Thyroid gland (tissue), 4 donors: ENCODE data around the gene ZKSCAN8. TPM values are rescaled to one million over a fixed set of nuclear protein-coding genes. Genes with fewer than 3 reads are reported as not detected.
"Not testable (repeated sequence)": the region's sequence is repeated elsewhere in the genome, so short reads cannot be mapped to it uniquely, and the experiment has no call there.

Experiments used
- DNase-seq, 2 donors: peaks; one replicate each; pipeline ENCODE4 v3.0.0-alpha.2; 2019
- H3K27ac ChIP-seq, 3 donors: fragments of 200-600 bp; sonication (generic); 1 replicate in 2 of 3; 2 replicates in 1 of 3; pipeline ENCODE4 v1.5.1; 2016 to 2019; ENCODE audit warnings: mild to moderate bottlenecking in 1 of 3, moderate library complexity in 1 of 3
- H3K27me3 ChIP-seq: fragments of 200-600 bp; sonication (generic); one replicate; pipeline ENCODE4 v1.5.1; 2019
- H3K36me3 ChIP-seq, 2 donors: fragments of 200-600 bp; sonication (generic); one replicate each; pipeline ENCODE4 v1.5.1; 2016 to 2019
- H3K4me1 ChIP-seq, 2 donors: fragments of 200-600 bp; sonication (generic); one replicate each; pipeline ENCODE4 v1.5.1; 2017 to 2019
- H3K4me3 ChIP-seq, 3 donors: fragments of 200-600 bp; sonication (generic); replicated peaks in 1 of 3; 1 replicate in 2 of 3; 2 replicates in 1 of 3; pipeline ENCODE4 v1.5.1; 2016; ENCODE audit warnings: mild to moderate bottlenecking in 1 of 3
- H3K9me3 ChIP-seq: fragments of 200-600 bp; sonication (generic); one replicate; pipeline ENCODE4 v1.5.1; 2017
- CTCF ChIP-seq, 6 experiments: fragments of 200-600 bp in 3 of 6; fragments of 450-650 bp in 3 of 6; sonication (generic) in 3 of 6; IDR thresholded peaks; one replicate each; pipeline ENCODE4 v1.5.1; 2016 to 2019; ENCODE audit warnings: antibody characterized with exemption in 6 of 6, mild to moderate bottlenecking in 2 of 6, inconsistent platforms in 1 of 6, moderate library complexity in 1 of 6
- POLR2A ChIP-seq, 2 donors: fragments of 450-650 bp; IDR thresholded peaks; one replicate each; pipeline ENCODE4 v1.6.1; 2017; ENCODE audit warnings: antibody characterized with exemption in 2 of 2, mild to moderate bottlenecking in 2 of 2, moderate library complexity in 1 of 2
- WGBS, 2 donors: methylation state at CpG; one replicate each; pipeline ENCODE4 v1.1.5; 2017; 5-methylcytosine and 5-hydroxymethylcytosine counted together
- intact Hi-C: fragments of 100-400 bp; cut with DNase I; formaldehyde crosslinking; loops from one replicate; pipeline ENCODE4 v1.15.1; 2023
- total RNA-seq, 4 donors: library from RNA; depleted of rRNA; stranded (reverse); fragments of >200 nt; gene quantifications; one replicate each; pipeline ENCODE4 v1.2.3, GENCODE V29; 2016

Gene ZKSCAN8
- total RNA-seq, 4 donors from 2014 or later = 21.5 to 44.2 (median 26.8) TPM

DNA sequence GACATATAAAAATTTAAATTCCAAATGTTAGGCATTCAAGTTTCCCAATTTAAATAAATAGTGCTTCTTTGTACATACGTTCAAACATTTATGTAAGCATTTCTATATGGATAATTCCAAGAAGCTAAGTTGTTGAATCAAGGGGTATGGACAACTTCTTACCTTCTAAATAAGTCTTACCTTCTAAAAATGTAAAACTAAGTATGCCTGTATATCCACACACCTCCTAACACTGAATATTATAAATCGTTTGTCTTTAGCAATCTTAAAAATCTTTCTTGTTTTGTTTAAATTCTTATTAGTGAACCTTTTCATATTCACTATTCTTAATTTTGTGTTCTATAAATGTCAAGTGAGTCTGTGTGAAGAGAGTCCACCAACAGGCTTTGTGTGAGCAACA is 19.8 kb upstream of the ZKSCAN8 start:
- intact Hi-C loops = no loop called here
- no peak for TF ChIP-seq CTCF (IDR thresholded peaks at IDR 0.05)
- TF ChIP-seq POLR2A (IDR thresholded peaks at IDR 0.05) = no peak
- H3K36me3 ChIP-seq = peaks cover 0 to 2% of the 10 kb centered on the region in 2 donors

GRCh38 chr6:28122283-28122682 is 19.4 kb upstream of the ZKSCAN8 start:
- DNase-seq, H3K27me3 ChIP-seq, H3K27ac ChIP-seq, intact Hi-C loops, H3K36me3 ChIP-seq, H3K9me3 ChIP-seq, H3K4me3 ChIP-seq: not testable (repeated sequence)
- WGBS, 2 donors = 89 to 94% methylated on average over 5 of the region's 5 CpGs
- peaks cover 4 to 13% of the 10 kb centered on the region in 2 donors for H3K4me1 ChIP-seq

More for the DNA sequence above, 19.8 kb upstream of the ZKSCAN8 start:
- Histone ChIP-seq H3K4me1 (peaks cover 4 to 13% of the 10 kb centered on the region in 2 donors), H3K4me3 (no peak overlapping the region), H3K9me3 (no peaks in the 10 kb centered on the region), H3K27ac (no peak overlapping the region), H3K27me3 (no peaks in the 10 kb centered on the region)
- no peak for DNase-seq
- WGBS, 2 donors = 95 to 96% methylated on average over 2 of the region's 2 CpGs

- H3K36me3 ChIP-seq = peaks cover 0 to under 1% of the 10 kb centered on the region in 2 donors
- TF ChIP-seq POLR2A (IDR thresholded peaks at IDR 0.05) (peak in 1 of 2 donors; percentile 49), CTCF (IDR thresholded peaks at IDR 0.05) (no peak)
- H3K27me3 ChIP-seq = no peaks in the 10 kb centered on the region
- no peaks in the 10 kb centered on the region for H3K9me3 ChIP-seq
- peak within 1 kb of the TSS in 2 of 3 donors; percentile 21 to 45 for H3K27ac ChIP-seq
- WGBS, 2 donors = 0 to 1% methylated on average over 15 to 28 of the region's 28 CpGs
- H3K4me1 ChIP-seq = peaks cover 4 to 13% of the 10 kb centered on the region in 2 donors
- peak within 1 kb of the TSS in 2 of 3 donors; percentile 52 to 80 for H3K4me3 ChIP-seq
- intact Hi-C loops = no loop called here
- DNase-seq = peak; percentile 82 to 86
Observed at GRCh38 chr6:28124350-28124970, 17.2 kb upstream of the ZKSCAN8 start, which contains the start of gene ZSCAN16. Gene ZSCAN16, plus strand, starts transcription at chr6:28124609. Its CDS starts 835 bp downstream, at chr6:28125444.

- Histone ChIP-seq H3K27me3 (no peaks in the 10 kb centered on the region), H3K4me1 (peaks cover 4 to 13% of the 10 kb centered on the region in 2 donors), H3K4me3 (peak overlapping the region in 2 of 3 donors; percentile 52 to 80), H3K27ac (peak overlapping the region in 1 of 3 donors; percentile 21), H3K36me3 (peaks cover 0 to 5% of the 10 kb centered on the region in 2 donors), H3K9me3 (no peaks in the 10 kb centered on the region)
- intact Hi-C loops = loop anchor here (5.0 kb wide), 1 partner anchor 232 kb away; no protein-coding TSS in a partner anchor
- no peak for DNase-seq
- TF ChIP-seq CTCF (IDR thresholded peaks at IDR 0.05) (no peak), POLR2A (IDR thresholded peaks at IDR 0.05) (no peak)
- 8 to 15% methylated on average over 6 of the region's 6 CpGs for WGBS, 2 donors
Observed at GRCh38 chr6:28124971-28125353, 16.7 kb upstream of the ZKSCAN8 start.

DNA sequence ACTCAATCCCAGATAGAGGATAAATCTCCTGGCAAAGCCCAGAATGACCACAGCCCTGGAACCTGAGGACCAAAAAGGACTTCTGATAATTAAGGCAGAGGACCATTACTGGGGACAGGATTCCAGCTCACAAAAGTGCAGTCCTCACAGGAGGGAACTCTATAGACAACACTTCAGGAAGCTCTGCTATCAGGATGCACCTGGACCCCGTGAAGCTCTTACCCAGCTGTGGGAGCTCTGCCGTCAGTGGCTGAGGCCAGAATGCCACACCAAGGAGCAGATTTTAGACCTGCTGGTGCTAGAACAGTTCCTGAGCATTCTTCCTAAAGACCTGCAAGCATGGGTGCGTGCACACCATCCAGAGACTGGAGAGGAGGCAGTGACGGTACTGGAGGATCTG is 16.3 kb upstream of the ZKSCAN8 start:
- Histone ChIP-seq H3K4me1 (peaks cover 4 to 13% of the 10 kb centered on the region in 2 donors), H3K9me3 (no peaks in the 10 kb centered on the region), H3K27me3 (no peaks in the 10 kb centered on the region), H3K36me3 (peaks cover 0 to 5% of the 10 kb centered on the region in 2 donors), H3K4me3 (no peak overlapping the region), H3K27ac (no peak overlapping the region)
- TF ChIP-seq CTCF (IDR thresholded peaks at IDR 0.05) (no peak), POLR2A (IDR thresholded peaks at IDR 0.05) (no peak)
- 69 to 81% methylated on average over 4 of the region's 4 CpGs for WGBS, 2 donors
- intact Hi-C loops = loop anchor here (5.0 kb wide), 1 partner anchor 232 kb away; no protein-coding TSS in a partner anchor
- DNase-seq = no peak
